B cell (primary cell): ENCODE measurements around the gene S1PR3. TPM values are rescaled to one million over a fixed set of nuclear protein-coding genes. Genes with fewer than 3 reads are reported as not detected.

Experiments used
- ATAC-seq: fragments of 200-7000 bp; cut with Tn5 transposase; one replicate; pipeline ENCODE4 v1.10.0; 2021; ENCODE audit warnings: low read depth, mild to moderate bottlenecking, moderate number of reproducible peaks, moderate library complexity
- CTCF ChIA-PET: fragments of 350-600 bp; sonication (Branson Sonifier 250); formaldehyde crosslinking; loops from one replicate; lab custom pipeline; 2021; ENCODE audit warnings: antibody characterized with exemption, inconsistent platforms; lab: Charles Lee
- POLR2A ChIA-PET: fragments of 350-600 bp; sonication (Branson Sonifier 250); formaldehyde crosslinking; loops from one replicate; lab custom pipeline; 2021; ENCODE audit warnings: antibody characterized with exemption; lab: Charles Lee
- DNase-seq: peaks from one replicate; pipeline ENCODE4 v3.0.0; 2013
- H2AFZ ChIP-seq: 2 replicates; pipeline ENCODE4 v1.6.1; 2012; ENCODE audit warnings: mild to moderate bottlenecking, low read depth, low read length; ENCODE audit not compliant: insufficient read depth, poor library complexity, severe bottlenecking
- H3K27ac ChIP-seq, 2 donors: 1 replicate in 1 of 2; 2 replicates in 1 of 2; pipeline ENCODE4 v1.5.1; 2012 to 2013; ENCODE audit warnings: low read length in 2 of 2, mild to moderate bottlenecking in 2 of 2, moderate library complexity in 1 of 2
- H3K27me3 ChIP-seq, 4 experiments: fragments of 200-600 bp in 1 of 4; sonication (generic) in 1 of 4; replicated peaks in 1 of 4; 1 replicate in 2 of 4; 2 replicates in 2 of 4; pipeline versions ENCODE4 v1.6.1 to v1.7.0; 2013 to 2016; ENCODE audit warnings: low read length in 3 of 4, mild to moderate bottlenecking in 2 of 4, mixed read lengths in 1 of 4, moderate library complexity in 1 of 4; ENCODE audit not compliant: insufficient read depth in 4 of 4, control insufficient read depth in 3 of 4; ENCODE audit errors: control extremely low read depth in 1 of 4
- H3K36me3 ChIP-seq, 2 experiments: replicated peaks in 1 of 2; 1 replicate in 1 of 2; 2 replicates in 1 of 2; pipeline versions ENCODE4 v1.6.1 to v1.7.1; 2013; ENCODE audit warnings: low read length in 1 of 2; ENCODE audit not compliant: insufficient read depth in 2 of 2, control insufficient read depth in 1 of 2; ENCODE audit errors: control extremely low read depth in 1 of 2, extremely low read depth in 1 of 2
- H3K4me1 ChIP-seq, 2 donors: fragments of 200-600 bp in 1 of 2; sonication (generic) in 1 of 2; 1 replicate in 1 of 2; 2 replicates in 1 of 2; pipeline versions ENCODE4 v1.5.1 to v1.6.1; 2013 to 2017; ENCODE audit warnings: low read length in 2 of 2; ENCODE audit not compliant: control insufficient read depth in 2 of 2, insufficient read depth in 2 of 2
- H3K4me2 ChIP-seq: replicated peaks from 2 replicates; pipeline ENCODE3; 2012; ENCODE audit warnings: mild to moderate bottlenecking, low read depth, low read length; ENCODE audit not compliant: poor library complexity, severe bottlenecking
- H3K4me3 ChIP-seq, 5 experiments: fragments of 200-600 bp in 1 of 5; sonication (generic) in 1 of 5; 1 replicate in 3 of 5; 2 replicates in 2 of 5; pipeline versions ENCODE4 v1.5.1 to v1.7.0; 2011 to 2016; ENCODE audit warnings: low read length in 4 of 5, mild to moderate bottlenecking in 4 of 5, low read depth in 2 of 5, control low read depth in 1 of 5, moderate library complexity in 1 of 5; ENCODE audit not compliant: insufficient read depth in 1 of 5; ENCODE audit errors: control extremely low read depth in 1 of 5, extremely low read depth in 1 of 5
- H3K79me2 ChIP-seq: fragments of 200-600 bp; sonication (generic); one replicate; pipeline ENCODE4 v1.6.0; 2016; ENCODE audit warnings: low read length; ENCODE audit not compliant: control insufficient read depth, insufficient read depth
- H3K9ac ChIP-seq: fragments of 200-600 bp; sonication (generic); 2 replicates; pipeline ENCODE4 v1.6.1; 2017; ENCODE audit warnings: mild to moderate bottlenecking, low read length, moderate library complexity
- H3K9me3 ChIP-seq, 3 donors: one replicate each; pipeline versions ENCODE4 v1.6.1 to v1.7.1; 2013; ENCODE audit warnings: low read length in 2 of 3; ENCODE audit not compliant: control insufficient read depth in 2 of 3, insufficient read depth in 1 of 3; ENCODE audit errors: control extremely low read depth in 1 of 3
- H4K20me1 ChIP-seq: 2 replicates; pipeline ENCODE4 v1.6.0; 2012; ENCODE audit warnings: mild to moderate bottlenecking, low read length; ENCODE audit not compliant: insufficient read depth, control insufficient read depth, poor library complexity, severe bottlenecking
- H3K27ac Mint-ChIP-seq: one replicate; pipeline ENCODE4 v1.8.0; 2021; ENCODE audit warnings: mixed read lengths
- H3K27me3 Mint-ChIP-seq: one replicate; pipeline ENCODE4 v1.8.0; 2021; ENCODE audit warnings: mixed read lengths
- H3K4me1 Mint-ChIP-seq: one replicate; pipeline ENCODE4 v1.8.0; 2021; ENCODE audit warnings: mixed read lengths
- H3K4me3 Mint-ChIP-seq: one replicate; pipeline ENCODE4 v1.8.0; 2021; ENCODE audit warnings: mixed read lengths
- H3K9me3 Mint-ChIP-seq: one replicate; pipeline ENCODE4 v1.8.0; 2022; ENCODE audit warnings: mixed read lengths; ENCODE audit not compliant: insufficient read depth
- EZH2 ChIP-seq: IDR thresholded peaks from 2 replicates; pipeline ENCODE4 v1.6.1; 2012; ENCODE audit warnings: borderline replicate concordance, low read depth, mild to moderate bottlenecking, moderate library complexity, low read length; ENCODE audit not compliant: insufficient read depth, poor library complexity, severe bottlenecking
- WGBS: methylation state at CpG from one replicate; pipeline ENCODE4 v1.1.5; 2013; ENCODE audit warnings: missing lambda C conversion rate; ENCODE audit not compliant: insufficient coverage; 5-methylcytosine and 5-hydroxymethylcytosine counted together
- intact Hi-C: fragments of 100-400 bp; cut with micrococcal nuclease; formaldehyde crosslinking; loops from one replicate; pipeline ENCODE4 v1.10.0; 2022
- polyA plus RNA-seq: library from polyadenylated mRNA; depleted of rRNA; stranded (reverse); fragments of >200 nt; gene quantifications from 2 replicates; pipeline ENCODE4 v1.2.3, GENCODE V29; 2012
- total RNA-seq, 2 donors: library from RNA; stranded (reverse); fragments of 120-200 nt in 1 of 2; gene quantifications; 1 replicate in 1 of 2; 2 replicates in 1 of 2; pipeline versions ENCODE4 v1.2.3 to v1.2.4, GENCODE V29; 2013 to 2022
- TF ChIP-seq, protein P1 (sequence below): fragments of 200-600 bp; IDR thresholded peaks from one replicate; pipeline ENCODE4 v1.8.0; 2022; ENCODE audit warnings: antibody characterized with exemption, mild to moderate bottlenecking

The S1PR3 gene
- total and polyA plus RNA-seq, 2 donors (not counting 1 experiment from before 2014, with no cell fraction given): 0.25 TPM; not detected in 1

GRCh38 chr9:89032661-89033060 lies 41.4 kb downstream of the S1PR3 start:
- no peak for ATAC-seq
- Histone ChIP-seq H4K20me1 (no peaks in the 10 kb centered on the region), H3K79me2 (no peaks in the 10 kb centered on the region), H3K4me3 (no peak overlapping the region), H3K4me2 (no peak overlapping the region), H3K9ac (no peak overlapping the region), H3K4me1 (no peaks in the 10 kb centered on the region), H3K27ac (no peak overlapping the region), H3K36me3 (no peaks in the 10 kb centered on the region), H3K9me3 (peaks cover 2 to 11% (median 5%) of the 10 kb centered on the region in 3 donors), H3K27me3 (peaks cover 0 to 4% (median 0%) of the 10 kb centered on the region in 4 experiments), H2AFZ (no peak overlapping the region)
- Mint-ChIP-seq H3K9me3 (peaks cover 10% of the 10 kb centered on the region), H3K4me1 (peaks cover 4% of the 10 kb centered on the region), H3K4me3 (no peak overlapping the region), H3K27me3 (peaks cover 12% of the 10 kb centered on the region), H3K27ac (no peak overlapping the region)
- DNase-seq: no peak
- TF ChIP-seq, protein P1, sequence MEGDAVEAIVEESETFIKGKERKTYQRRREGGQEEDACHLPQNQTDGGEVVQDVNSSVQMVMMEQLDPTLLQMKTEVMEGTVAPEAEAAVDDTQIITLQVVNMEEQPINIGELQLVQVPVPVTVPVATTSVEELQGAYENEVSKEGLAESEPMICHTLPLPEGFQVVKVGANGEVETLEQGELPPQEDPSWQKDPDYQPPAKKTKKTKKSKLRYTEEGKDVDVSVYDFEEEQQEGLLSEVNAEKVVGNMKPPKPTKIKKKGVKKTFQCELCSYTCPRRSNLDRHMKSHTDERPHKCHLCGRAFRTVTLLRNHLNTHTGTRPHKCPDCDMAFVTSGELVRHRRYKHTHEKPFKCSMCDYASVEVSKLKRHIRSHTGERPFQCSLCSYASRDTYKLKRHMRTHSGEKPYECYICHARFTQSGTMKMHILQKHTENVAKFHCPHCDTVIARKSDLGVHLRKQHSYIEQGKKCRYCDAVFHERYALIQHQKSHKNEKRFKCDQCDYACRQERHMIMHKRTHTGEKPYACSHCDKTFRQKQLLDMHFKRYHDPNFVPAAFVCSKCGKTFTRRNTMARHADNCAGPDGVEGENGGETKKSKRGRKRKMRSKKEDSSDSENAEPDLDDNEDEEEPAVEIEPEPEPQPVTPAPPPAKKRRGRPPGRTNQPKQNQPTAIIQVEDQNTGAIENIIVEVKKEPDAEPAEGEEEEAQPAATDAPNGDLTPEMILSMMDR: no peak
- TF ChIP-seq EZH2: no peak
- POLR2A ChIA-PET: no interaction called here
- WGBS: no CpG with 5 or more reads among the region's 5 CpGs
- CTCF ChIA-PET: interaction anchor here (1.6 kb wide), 1 partner anchor 10 kb away, joined by 4 read pairs; no protein-coding TSS in a partner anchor
- intact Hi-C loops: no loop called here

- Histone ChIP-seq H2AFZ (no peak overlapping the region), H3K27me3 (peaks cover 0 to 4% (median 0%) of the 10 kb centered on the region in 4 experiments), H3K36me3 (no peaks in the 10 kb centered on the region), H3K9me3 (peaks cover 0 to 4% (median 0%) of the 10 kb centered on the region in 3 donors), H3K79me2 (no peaks in the 10 kb centered on the region), H3K4me2 (no peak overlapping the region), H3K4me1 (no peaks in the 10 kb centered on the region), H3K27ac (no peak overlapping the region), H4K20me1 (no peaks in the 10 kb centered on the region), H3K4me3 (no peak overlapping the region), H3K9ac (no peak overlapping the region)
- Mint-ChIP-seq H3K27ac (no peak overlapping the region), H3K4me3 (no peak overlapping the region), H3K9me3 (no peaks in the 10 kb centered on the region), H3K4me1 (peaks cover 4% of the 10 kb centered on the region), H3K27me3 (peaks cover 12% of the 10 kb centered on the region)
- CTCF ChIA-PET: no interaction called here
- ATAC-seq (no peak), DNase-seq (no peak)
- POLR2A ChIA-PET: no interaction called here
- 78% methylated on average over 6 of the region's 8 CpGs for whole genome bisulfite sequencing
- intact Hi-C loops: no loop called here
- TF ChIP-seq EZH2: no peak
- TF ChIP-seq, protein P1: no peak
These were observed 45.1 kb downstream of the S1PR3 start for GRCh38 chr9:89036383-89036782.
